B cell (primary cell): ENCODE data around the gene PAPPA. TPM values are rescaled to one million over a fixed set of nuclear protein-coding genes. Genes with fewer than 3 reads are reported as not detected.

Experiments used
- ATAC-seq: fragments of 200-7000 bp; cut with Tn5 transposase; one replicate; pipeline ENCODE4 v1.10.0; 2021; ENCODE audit warnings: low read depth, mild to moderate bottlenecking, moderate number of reproducible peaks, moderate library complexity
- CTCF ChIA-PET: fragments of 350-600 bp; sonication (Branson Sonifier 250); formaldehyde crosslinking; loops from one replicate; lab custom pipeline; 2021; ENCODE audit warnings: antibody characterized with exemption, inconsistent platforms; lab: Charles Lee
- POLR2A ChIA-PET: fragments of 350-600 bp; sonication (Branson Sonifier 250); formaldehyde crosslinking; loops from one replicate; lab custom pipeline; 2021; ENCODE audit warnings: antibody characterized with exemption; lab: Charles Lee
- DNase-seq: peaks from one replicate; pipeline ENCODE4 v3.0.0; 2013
- H2AFZ ChIP-seq: 2 replicates; pipeline ENCODE4 v1.6.1; 2012; ENCODE audit warnings: mild to moderate bottlenecking, low read depth, low read length; ENCODE audit not compliant: insufficient read depth, poor library complexity, severe bottlenecking
- H3K27ac ChIP-seq, 2 donors: 1 replicate in 1 of 2; 2 replicates in 1 of 2; pipeline ENCODE4 v1.5.1; 2012 to 2013; ENCODE audit warnings: low read length in 2 of 2, mild to moderate bottlenecking in 2 of 2, moderate library complexity in 1 of 2
- H3K27me3 ChIP-seq, 4 experiments: fragments of 200-600 bp in 1 of 4; sonication (generic) in 1 of 4; replicated peaks in 1 of 4; 1 replicate in 2 of 4; 2 replicates in 2 of 4; pipeline versions ENCODE4 v1.6.1 to v1.7.0; 2013 to 2016; ENCODE audit warnings: low read length in 3 of 4, mild to moderate bottlenecking in 2 of 4, mixed read lengths in 1 of 4, moderate library complexity in 1 of 4; ENCODE audit not compliant: insufficient read depth in 4 of 4, control insufficient read depth in 3 of 4; ENCODE audit errors: control extremely low read depth in 1 of 4
- H3K36me3 ChIP-seq, 2 experiments: replicated peaks in 1 of 2; 1 replicate in 1 of 2; 2 replicates in 1 of 2; pipeline versions ENCODE4 v1.6.1 to v1.7.1; 2013; ENCODE audit warnings: low read length in 1 of 2; ENCODE audit not compliant: insufficient read depth in 2 of 2, control insufficient read depth in 1 of 2; ENCODE audit errors: control extremely low read depth in 1 of 2, extremely low read depth in 1 of 2
- H3K4me1 ChIP-seq, 2 donors: fragments of 200-600 bp in 1 of 2; sonication (generic) in 1 of 2; 1 replicate in 1 of 2; 2 replicates in 1 of 2; pipeline versions ENCODE4 v1.5.1 to v1.6.1; 2013 to 2017; ENCODE audit warnings: low read length in 2 of 2; ENCODE audit not compliant: control insufficient read depth in 2 of 2, insufficient read depth in 2 of 2
- H3K4me2 ChIP-seq: replicated peaks from 2 replicates; pipeline ENCODE3; 2012; ENCODE audit warnings: mild to moderate bottlenecking, low read depth, low read length; ENCODE audit not compliant: poor library complexity, severe bottlenecking
- H3K4me3 ChIP-seq, 5 experiments: fragments of 200-600 bp in 1 of 5; sonication (generic) in 1 of 5; 1 replicate in 3 of 5; 2 replicates in 2 of 5; pipeline versions ENCODE4 v1.5.1 to v1.7.0; 2011 to 2016; ENCODE audit warnings: low read length in 4 of 5, mild to moderate bottlenecking in 4 of 5, low read depth in 2 of 5, control low read depth in 1 of 5, moderate library complexity in 1 of 5; ENCODE audit not compliant: insufficient read depth in 1 of 5; ENCODE audit errors: control extremely low read depth in 1 of 5, extremely low read depth in 1 of 5
- H3K79me2 ChIP-seq: fragments of 200-600 bp; sonication (generic); one replicate; pipeline ENCODE4 v1.6.0; 2016; ENCODE audit warnings: low read length; ENCODE audit not compliant: control insufficient read depth, insufficient read depth
- H3K9ac ChIP-seq: fragments of 200-600 bp; sonication (generic); 2 replicates; pipeline ENCODE4 v1.6.1; 2017; ENCODE audit warnings: mild to moderate bottlenecking, low read length, moderate library complexity
- H3K9me3 ChIP-seq, 3 donors: one replicate each; pipeline versions ENCODE4 v1.6.1 to v1.7.1; 2013; ENCODE audit warnings: low read length in 2 of 3; ENCODE audit not compliant: control insufficient read depth in 2 of 3, insufficient read depth in 1 of 3; ENCODE audit errors: control extremely low read depth in 1 of 3
- H4K20me1 ChIP-seq: 2 replicates; pipeline ENCODE4 v1.6.0; 2012; ENCODE audit warnings: mild to moderate bottlenecking, low read length; ENCODE audit not compliant: insufficient read depth, control insufficient read depth, poor library complexity, severe bottlenecking
- H3K27ac Mint-ChIP-seq: one replicate; pipeline ENCODE4 v1.8.0; 2021; ENCODE audit warnings: mixed read lengths
- H3K27me3 Mint-ChIP-seq: one replicate; pipeline ENCODE4 v1.8.0; 2021; ENCODE audit warnings: mixed read lengths
- H3K4me1 Mint-ChIP-seq: one replicate; pipeline ENCODE4 v1.8.0; 2021; ENCODE audit warnings: mixed read lengths
- H3K4me3 Mint-ChIP-seq: one replicate; pipeline ENCODE4 v1.8.0; 2021; ENCODE audit warnings: mixed read lengths
- H3K9me3 Mint-ChIP-seq: one replicate; pipeline ENCODE4 v1.8.0; 2022; ENCODE audit warnings: mixed read lengths; ENCODE audit not compliant: insufficient read depth
- EZH2 ChIP-seq: IDR thresholded peaks from 2 replicates; pipeline ENCODE4 v1.6.1; 2012; ENCODE audit warnings: borderline replicate concordance, low read depth, mild to moderate bottlenecking, moderate library complexity, low read length; ENCODE audit not compliant: insufficient read depth, poor library complexity, severe bottlenecking
- WGBS: methylation state at CpG from one replicate; pipeline ENCODE4 v1.1.5; 2013; ENCODE audit warnings: missing lambda C conversion rate; ENCODE audit not compliant: insufficient coverage; 5-methylcytosine and 5-hydroxymethylcytosine counted together
- intact Hi-C: fragments of 100-400 bp; cut with micrococcal nuclease; formaldehyde crosslinking; loops from one replicate; pipeline ENCODE4 v1.10.0; 2022
- polyA plus RNA-seq: library from polyadenylated mRNA; depleted of rRNA; stranded (reverse); fragments of >200 nt; gene quantifications from 2 replicates; pipeline ENCODE4 v1.2.3, GENCODE V29; 2012
- total RNA-seq, 2 donors: library from RNA; stranded (reverse); fragments of 120-200 nt in 1 of 2; gene quantifications; 1 replicate in 1 of 2; 2 replicates in 1 of 2; pipeline versions ENCODE4 v1.2.3 to v1.2.4, GENCODE V29; 2013 to 2022
- TF ChIP-seq, protein P1 (sequence below): fragments of 200-600 bp; IDR thresholded peaks from one replicate; pipeline ENCODE4 v1.8.0; 2022; ENCODE audit warnings: antibody characterized with exemption, mild to moderate bottlenecking

Gene PAPPA
- total and polyA plus RNA-seq, 2 donors (not counting 1 experiment from before 2014, with no cell fraction given) = not detected

DNA sequence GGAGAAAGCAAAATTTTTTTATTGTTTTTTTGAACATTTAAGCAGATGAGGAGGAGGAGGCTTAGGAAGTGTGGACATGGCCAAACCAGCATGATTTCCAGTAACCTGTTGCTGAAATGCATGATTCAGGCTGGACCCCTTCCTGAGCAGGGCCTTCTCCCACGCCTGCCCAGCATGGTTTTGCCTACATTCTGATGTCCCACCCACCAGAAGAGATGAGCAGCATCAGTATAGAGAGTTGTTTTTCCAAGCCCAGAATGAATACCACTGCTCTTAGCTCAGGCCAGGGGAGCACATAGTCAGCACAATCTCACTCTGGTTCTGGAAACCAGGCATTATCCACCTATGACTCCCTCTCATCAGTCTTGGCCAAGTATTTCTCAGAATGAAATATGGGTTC lies 90.1 kb downstream of the PAPPA start:
- Mint-ChIP-seq H3K4me3 (no peak overlapping the region), H3K4me1 (no peaks in the 10 kb centered on the region), H3K9me3 (no peaks in the 10 kb centered on the region), H3K27me3 (no peaks in the 10 kb centered on the region), H3K27ac (no peak overlapping the region)
- no peaks in the 10 kb centered on the region for H3K27me3 ChIP-seq
- no peaks in the 10 kb centered on the region for H3K79me2 ChIP-seq
- TF ChIP-seq EZH2 = no peak
- TF ChIP-seq, protein P1, sequence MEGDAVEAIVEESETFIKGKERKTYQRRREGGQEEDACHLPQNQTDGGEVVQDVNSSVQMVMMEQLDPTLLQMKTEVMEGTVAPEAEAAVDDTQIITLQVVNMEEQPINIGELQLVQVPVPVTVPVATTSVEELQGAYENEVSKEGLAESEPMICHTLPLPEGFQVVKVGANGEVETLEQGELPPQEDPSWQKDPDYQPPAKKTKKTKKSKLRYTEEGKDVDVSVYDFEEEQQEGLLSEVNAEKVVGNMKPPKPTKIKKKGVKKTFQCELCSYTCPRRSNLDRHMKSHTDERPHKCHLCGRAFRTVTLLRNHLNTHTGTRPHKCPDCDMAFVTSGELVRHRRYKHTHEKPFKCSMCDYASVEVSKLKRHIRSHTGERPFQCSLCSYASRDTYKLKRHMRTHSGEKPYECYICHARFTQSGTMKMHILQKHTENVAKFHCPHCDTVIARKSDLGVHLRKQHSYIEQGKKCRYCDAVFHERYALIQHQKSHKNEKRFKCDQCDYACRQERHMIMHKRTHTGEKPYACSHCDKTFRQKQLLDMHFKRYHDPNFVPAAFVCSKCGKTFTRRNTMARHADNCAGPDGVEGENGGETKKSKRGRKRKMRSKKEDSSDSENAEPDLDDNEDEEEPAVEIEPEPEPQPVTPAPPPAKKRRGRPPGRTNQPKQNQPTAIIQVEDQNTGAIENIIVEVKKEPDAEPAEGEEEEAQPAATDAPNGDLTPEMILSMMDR = no peak
- H3K4me2 ChIP-seq = no peak overlapping the region
- ChIA-PET CTCF (no interaction called here), POLR2A (no interaction called here)
- WGBS = 80% methylated on average over 1 of the region's 1 CpG
- H3K27ac ChIP-seq = no peak overlapping the region
- no peaks in the 10 kb centered on the region for H3K36me3 ChIP-seq
- no peaks in the 10 kb centered on the region for H3K4me1 ChIP-seq
- no peak overlapping the region for H3K4me3 ChIP-seq
- intact Hi-C loops = no loop called here
- H4K20me1 ChIP-seq = no peaks in the 10 kb centered on the region
- no peak overlapping the region for H2AFZ ChIP-seq
- DNase-seq = no peak
- ATAC-seq = no peak
- no peaks in the 10 kb centered on the region for H3K9me3 ChIP-seq
- no peak overlapping the region for H3K9ac ChIP-seq

DNA sequence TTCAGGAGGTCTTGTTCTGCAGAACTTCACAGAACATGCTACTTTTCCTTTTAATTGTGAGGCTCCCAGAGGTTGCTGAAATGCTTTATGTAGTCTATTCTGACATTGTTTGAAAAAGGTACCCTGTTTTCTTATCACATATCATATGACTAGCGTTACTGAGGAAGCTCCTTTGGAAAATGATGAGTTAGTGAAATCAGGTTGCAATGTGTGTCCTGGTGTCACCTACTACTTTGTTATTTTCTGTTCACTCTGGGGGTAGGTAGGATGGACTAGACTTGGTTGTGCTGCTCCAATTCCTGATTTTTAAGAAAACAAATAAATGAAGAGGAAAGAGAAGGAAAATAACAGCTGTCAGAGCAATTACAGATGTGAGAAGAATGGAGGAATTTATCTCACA lies 93.7 kb downstream of the PAPPA start:
- H3K9me3 ChIP-seq = no peaks in the 10 kb centered on the region
- no peak overlapping the region for H3K4me3 ChIP-seq
- intact Hi-C loops = no loop called here
- H3K27ac Mint-ChIP-seq = no peak overlapping the region
- H3K27ac ChIP-seq = no peak overlapping the region
- ChIA-PET POLR2A (no interaction called here), CTCF (no interaction called here)
- H3K9ac ChIP-seq = no peak overlapping the region
- DNase-seq = no peak
- no peak overlapping the region for H2AFZ ChIP-seq
- H3K36me3 ChIP-seq = no peaks in the 10 kb centered on the region
- no peaks in the 10 kb centered on the region for H3K27me3 Mint-ChIP-seq
- no peak overlapping the region for H3K4me2 ChIP-seq
- no CpG with 5 or more reads among the region's 1 CpG for WGBS
- no peaks in the 10 kb centered on the region for H3K4me1 ChIP-seq
- H4K20me1 ChIP-seq = no peaks in the 10 kb centered on the region
- no peaks in the 10 kb centered on the region for H3K27me3 ChIP-seq
- no peak overlapping the region for H3K4me3 Mint-ChIP-seq
- ATAC-seq = no peak
- no peaks in the 10 kb centered on the region for H3K79me2 ChIP-seq
- no peaks in the 10 kb centered on the region for H3K9me3 Mint-ChIP-seq
- H3K4me1 Mint-ChIP-seq = no peaks in the 10 kb centered on the region
- no peak for TF ChIP-seq EZH2
- TF ChIP-seq, protein P1 = no peak
